HUES6 (cell line): ENCODE data around the gene EVL.

Experiments
- H3K27ac ChIP-seq: 2 replicates; pipeline ENCODE4 v1.7.0; 2013; ENCODE audit warnings: low read depth, mild to moderate bottlenecking, low read length, inconsistent platforms
- H3K27me3 ChIP-seq: 2 replicates; pipeline ENCODE4 v1.6.1; 2013; ENCODE audit warnings: low read length; ENCODE audit not compliant: control insufficient read depth, insufficient read depth
- H3K36me3 ChIP-seq: 2 replicates; pipeline ENCODE4 v1.6.1; 2013; ENCODE audit warnings: low read length; ENCODE audit not compliant: control insufficient read depth, insufficient read depth
- H3K4me1 ChIP-seq: 2 replicates; pipeline ENCODE4 v1.6.1; 2013; ENCODE audit warnings: low read length; ENCODE audit not compliant: control insufficient read depth, insufficient read depth
- H3K4me3 ChIP-seq: 2 replicates; pipeline ENCODE4 v1.5.1; 2013; ENCODE audit warnings: low read depth, low read length
- H3K9ac ChIP-seq: one replicate; pipeline ENCODE4 v1.6.1; 2013; ENCODE audit warnings: mild to moderate bottlenecking, low read length
- H3K9me3 ChIP-seq: 2 replicates; pipeline ENCODE4 v1.6.1; 2013; ENCODE audit warnings: low read depth, low read length; ENCODE audit not compliant: control insufficient read depth, insufficient read depth

EVL gene

GRCh38 chr14:100132161-100132902, 67.1 kb downstream of the EVL start:
- peaks cover 19% of the 10 kb centered on the region; the same call in 1 of the 2 replicates for H3K36me3 ChIP-seq
- no peaks in the 10 kb centered on the region for H3K9me3 ChIP-seq
- no peak overlapping the region for H3K9ac ChIP-seq
- H3K27me3 ChIP-seq, result no peaks in the 10 kb centered on the region
- no peak overlapping the region for H3K27ac ChIP-seq
- no peak overlapping the region for H3K4me3 ChIP-seq
- peaks cover 21% of the 10 kb centered on the region; the same call in 1 of the 2 replicates for H3K4me1 ChIP-seq

GRCh38 chr14:100132903-100133510, 67.8 kb downstream of the EVL start:
- Histone ChIP-seq H3K4me3 (no peak overlapping the region), H3K27ac (no peak overlapping the region), H3K36me3 (peaks cover 18% of the 10 kb centered on the region; the same call in 1 of the 2 replicates), H3K9me3 (no peaks in the 10 kb centered on the region), H3K9ac (no peak overlapping the region), H3K27me3 (no peaks in the 10 kb centered on the region), H3K4me1 (peaks cover 21% of the 10 kb centered on the region; the same call in 1 of the 2 replicates)

- no peak overlapping the region for H3K4me3 ChIP-seq
- H3K36me3 ChIP-seq, result peaks cover 18% of the 10 kb centered on the region; the same call in 1 of the 2 replicates
Observed at GRCh38 chr14:100134586-100134985, 69.4 kb downstream of the EVL start.

GRCh38 chr14:100135073-100135472, 69.9 kb downstream of the EVL start:
- peaks cover 18% of the 10 kb centered on the region; the same call in 1 of the 2 replicates for H3K36me3 ChIP-seq
- no peak overlapping the region for H3K27ac ChIP-seq
- H3K9me3 ChIP-seq, result no peaks in the 10 kb centered on the region
- peaks cover 22% of the 10 kb centered on the region; the same call in 1 of the 2 replicates for H3K4me1 ChIP-seq
- H3K4me3 ChIP-seq, result no peak overlapping the region
- H3K9ac ChIP-seq, result no peak overlapping the region
- no peaks in the 10 kb centered on the region for H3K27me3 ChIP-seq

More at GRCh38 chr14:100134586-100134985, 69.4 kb downstream of the EVL start:
- Histone ChIP-seq H3K9ac (no peak overlapping the region), H3K27ac (no peak overlapping the region), H3K9me3 (no peaks in the 10 kb centered on the region), H3K27me3 (no peaks in the 10 kb centered on the region), H3K4me1 (peaks cover 21% of the 10 kb centered on the region; the same call in 1 of the 2 replicates)

- H3K27ac ChIP-seq, result no peak overlapping the region
- H3K36me3 ChIP-seq, result peaks cover 18% of the 10 kb centered on the region; the same call in 1 of the 2 replicates
Observed at GRCh38 chr14:100135784-100136183, 70.6 kb downstream of the EVL start.

GRCh38 chr14:100137173-100137572, 72.0 kb downstream of the EVL start:
- Histone ChIP-seq H3K9ac (no peak overlapping the region), H3K27ac (no peak overlapping the region), H3K36me3 (peaks cover 16% of the 10 kb centered on the region; the same call in 1 of the 2 replicates), H3K9me3 (no peaks in the 10 kb centered on the region), H3K27me3 (no peaks in the 10 kb centered on the region), H3K4me1 (peaks cover 16% of the 10 kb centered on the region), H3K4me3 (no peak overlapping the region)

More at GRCh38 chr14:100135784-100136183, 70.6 kb downstream of the EVL start:
- Histone ChIP-seq H3K4me1 (peaks cover 26% of the 10 kb centered on the region), H3K4me3 (no peak overlapping the region), H3K9me3 (no peaks in the 10 kb centered on the region), H3K27me3 (no peaks in the 10 kb centered on the region), H3K9ac (no peak overlapping the region)

GRCh38 chr14:100138082-100138787, 73.0 kb downstream of the EVL start:
- H3K27ac ChIP-seq, result no peak overlapping the region
- H3K9me3 ChIP-seq, result no peaks in the 10 kb centered on the region
- H3K9ac ChIP-seq, result no peak overlapping the region
- H3K27me3 ChIP-seq, result no peaks in the 10 kb centered on the region
- peaks cover 12% of the 10 kb centered on the region for H3K4me1 ChIP-seq
- peaks cover 15% of the 10 kb centered on the region; the same call in 1 of the 2 replicates for H3K36me3 ChIP-seq
- H3K4me3 ChIP-seq, result no peak overlapping the region

- Histone ChIP-seq H3K4me1 (peaks cover 12% of the 10 kb centered on the region), H3K27me3 (no peaks in the 10 kb centered on the region), H3K9ac (no peak overlapping the region), H3K9me3 (no peaks in the 10 kb centered on the region), H3K27ac (no peak overlapping the region), H3K4me3 (no peak overlapping the region), H3K36me3 (peaks cover 16% of the 10 kb centered on the region; the same call in 1 of the 2 replicates)
Observed at GRCh38 chr14:100138955-100139354, 73.7 kb downstream of the EVL start.

GRCh38 chr14:100140452-100141078, 75.3 kb downstream of the EVL start:
- peaks cover 17% of the 10 kb centered on the region; the same call in 1 of the 2 replicates for H3K36me3 ChIP-seq
- no peak overlapping the region for H3K9ac ChIP-seq

GRCh38 chr14:100141098-100141497, 75.9 kb downstream of the EVL start:
- Histone ChIP-seq H3K9ac (no peak overlapping the region), H3K4me3 (no peak overlapping the region), H3K27me3 (no peaks in the 10 kb centered on the region), H3K36me3 (peaks cover 15% of the 10 kb centered on the region; the same call in 1 of the 2 replicates), H3K27ac (no peak overlapping the region), H3K9me3 (no peaks in the 10 kb centered on the region), H3K4me1 (peaks cover 12% of the 10 kb centered on the region)

More at GRCh38 chr14:100140452-100141078, 75.3 kb downstream of the EVL start:
- Histone ChIP-seq H3K27me3 (no peaks in the 10 kb centered on the region), H3K9me3 (no peaks in the 10 kb centered on the region), H3K4me3 (no peak overlapping the region), H3K27ac (no peak overlapping the region), H3K4me1 (peaks cover 12% of the 10 kb centered on the region)
